ENCODE measurements around the gene SLC22A7. TPM values are rescaled to one million over a fixed set of nuclear protein-coding genes. Genes with fewer than 3 reads are reported as not detected.

The SLC22A7 gene
- total RNA-seq, 1 donor from 2014 or later, result not detected

- no peaks in the 10 kb centered on the region for H3K9me3 Mint-ChIP-seq (ENCODE audit: unreplicated experiment)
- H3K36me3 Mint-ChIP-seq (ENCODE audit: unreplicated experiment), result no peaks in the 10 kb centered on the region
- H3K4me1 Mint-ChIP-seq (ENCODE audit: unreplicated experiment), result peaks cover 8% of the 10 kb centered on the region
- TF ChIP-seq CTCF (IDR thresholded peaks at IDR 0.05), result no peak
- no peak overlapping the region for H3K4me3 Mint-ChIP-seq (ENCODE audit: unreplicated experiment)
- peaks cover 34% of the 10 kb centered on the region for H3K27me3 Mint-ChIP-seq (ENCODE audit: unreplicated experiment)
- H3K27ac Mint-ChIP-seq (ENCODE audit: unreplicated experiment), result no peak overlapping the region
- DNase-seq (ENCODE audit: extremely low spot score, unreplicated experiment), result no peak
These were observed 26.8 kb upstream of the SLC22A7 start for GRCh38 chr6:43271103-43271815.

GRCh38 chr6:43271944-43272343 lies 26.1 kb upstream of the SLC22A7 start:
- H3K4me1 Mint-ChIP-seq (ENCODE audit: unreplicated experiment), result peaks cover 9% of the 10 kb centered on the region
- H3K27me3 Mint-ChIP-seq (ENCODE audit: unreplicated experiment), result peaks cover 34% of the 10 kb centered on the region
- no peaks in the 10 kb centered on the region for H3K36me3 Mint-ChIP-seq (ENCODE audit: unreplicated experiment)
- H3K27ac Mint-ChIP-seq (ENCODE audit: unreplicated experiment), result no peak overlapping the region
- no peak for TF ChIP-seq CTCF (IDR thresholded peaks at IDR 0.05)
- no peak overlapping the region for H3K4me3 Mint-ChIP-seq (ENCODE audit: unreplicated experiment)
- no peak for DNase-seq (ENCODE audit: extremely low spot score, unreplicated experiment)
- no peaks in the 10 kb centered on the region for H3K9me3 Mint-ChIP-seq (ENCODE audit: unreplicated experiment)

- H3K9me3 Mint-ChIP-seq (ENCODE audit: unreplicated experiment), result no peaks in the 10 kb centered on the region
- no peak overlapping the region for H3K27ac Mint-ChIP-seq (ENCODE audit: unreplicated experiment)
- no peak for DNase-seq (ENCODE audit: extremely low spot score, unreplicated experiment)
- H3K27me3 Mint-ChIP-seq (ENCODE audit: unreplicated experiment), result peaks cover 21% of the 10 kb centered on the region
- H3K4me3 Mint-ChIP-seq (ENCODE audit: unreplicated experiment), result no peak overlapping the region
- H3K36me3 Mint-ChIP-seq (ENCODE audit: unreplicated experiment), result no peaks in the 10 kb centered on the region
- TF ChIP-seq CTCF (IDR thresholded peaks at IDR 0.05), result no peak
- peaks cover 16% of the 10 kb centered on the region for H3K4me1 Mint-ChIP-seq (ENCODE audit: unreplicated experiment)
These were observed 24.4 kb upstream of the SLC22A7 start for GRCh38 chr6:43273707-43274106.

GRCh38 chr6:43274127-43274915 lies 23.7 kb upstream of the SLC22A7 start:
- no peak for TF ChIP-seq CTCF (IDR thresholded peaks at IDR 0.05)
- Mint-ChIP-seq H3K4me1 (ENCODE audit: unreplicated experiment) (peaks cover 16% of the 10 kb centered on the region), H3K36me3 (ENCODE audit: unreplicated experiment) (no peaks in the 10 kb centered on the region), H3K27ac (ENCODE audit: unreplicated experiment) (no peak overlapping the region), H3K27me3 (ENCODE audit: unreplicated experiment) (peaks cover 19% of the 10 kb centered on the region), H3K4me3 (ENCODE audit: unreplicated experiment) (peak overlapping the region; percentile 63), H3K9me3 (ENCODE audit: unreplicated experiment) (no peaks in the 10 kb centered on the region)
- DNase-seq (ENCODE audit: extremely low spot score, unreplicated experiment), result no peak

- peaks cover 14% of the 10 kb centered on the region for H3K4me1 Mint-ChIP-seq (ENCODE audit: unreplicated experiment)
- DNase-seq (ENCODE audit: extremely low spot score, unreplicated experiment), result no peak
- H3K4me3 Mint-ChIP-seq (ENCODE audit: unreplicated experiment), result peak overlapping the region; percentile 63
These were observed 23.0 kb upstream of the SLC22A7 start for GRCh38 chr6:43274916-43275597.

More at GRCh38 chr6:43274916-43275597, 23.0 kb upstream of the SLC22A7 start:
- no peaks in the 10 kb centered on the region for H3K36me3 Mint-ChIP-seq (ENCODE audit: unreplicated experiment)
- no peaks in the 10 kb centered on the region for H3K9me3 Mint-ChIP-seq (ENCODE audit: unreplicated experiment)
- H3K27ac Mint-ChIP-seq (ENCODE audit: unreplicated experiment), result no peak overlapping the region
- TF ChIP-seq CTCF (IDR thresholded peaks at IDR 0.05), result no peak
- H3K27me3 Mint-ChIP-seq (ENCODE audit: unreplicated experiment), result peaks cover 19% of the 10 kb centered on the region

All from osteocyte (in vitro differentiated cells).